ENCODE data around the gene CACNA2D4. TPM values are rescaled to one million over a fixed set of nuclear protein-coding genes. Genes with fewer than 3 reads are reported as not detected.

The CACNA2D4 gene
- total and polyA plus RNA-seq, 2 of the 13 experiments (the other 11 are each of a cell fraction or from before 2014, with no cell fraction given), result 14.2 to 136 TPM

DNA sequence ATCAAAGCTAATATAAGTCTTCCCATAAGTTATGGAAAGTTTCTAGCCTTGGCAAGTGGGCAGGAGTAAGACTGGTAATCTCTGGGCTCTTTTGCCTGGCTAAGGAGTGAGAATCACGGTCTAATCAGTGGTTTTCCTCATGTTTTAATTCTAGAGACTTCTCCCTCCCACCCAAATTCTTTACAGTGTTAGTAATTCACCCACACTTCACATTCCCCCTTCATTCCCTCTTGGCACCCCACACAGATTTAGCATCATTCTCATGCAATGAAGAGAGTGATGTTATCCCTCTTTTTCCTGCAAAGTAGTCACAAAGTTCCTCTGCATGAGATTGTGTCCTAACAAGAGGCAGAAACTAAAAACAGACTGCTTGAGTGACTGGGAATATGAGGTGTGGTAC is 28.6 kb upstream of the CACNA2D4 start:
- H4K20me1 ChIP-seq (ENCODE audit: insufficient read depth, low read length), result no peaks in the 10 kb centered on the region
- FAIRE-seq (no peak), ATAC-seq (no peak), DNase-seq (ENCODE audit: low spot score) (no peak)
- H3K4me1 ChIP-seq (ENCODE audit: insufficient read depth, low read length), result 0 out of 2 replicates have a peak, but pooled peaks cover 8% of the 10 kb centered on the region
- no peaks in the 10 kb centered on the region for H3K9me3 ChIP-seq (ENCODE audit: low read length)
- peaks cover 16 to 41% of the 10 kb centered on the region in 2 experiments; a peak in 4 of 5 replicates for H3K36me3 ChIP-seq (replicated peaks in 1 of 2; ENCODE audit: control insufficient read depth in 1 of 2, insufficient read depth in 2 of 2, low read length in 2 of 2)
- H3K4me2 ChIP-seq (ENCODE audit: low read depth, low read length), result no peak overlapping the region
- H3K27me3 ChIP-seq (ENCODE audit: control insufficient read depth in 1 of 2, insufficient read depth in 2 of 2, low read length in 2 of 2), result no peaks in the 10 kb centered on the region
- POLR2A ChIA-PET, result no interaction called here
- CTCF ChIA-PET (ENCODE audit: low intra/inter-chr PET ratio, low total read pairs), result no interaction called here
- H3K27ac ChIP-seq (ENCODE audit: extremely low read length, insufficient read depth, low read length), result no peak overlapping the region
- in situ Hi-C loops (cut with HindIII; ENCODE audit: extremely low pct_ligation_motif_present, low pct_unique_long_range_greater_than_20kb) (no loop called here), intact Hi-C loops (cut with micrococcal nuclease; ENCODE audit: unreplicated experiment) (no loop called here)
- no peak overlapping the region for H3K9ac ChIP-seq (ENCODE audit: insufficient read depth, low read depth, low read length)
- TF ChIP-seq ZNF331 (CRISPR knock-in tag; IDR thresholded peaks at IDR 0.05), result no peak
- no peak for TF ChIP-seq ZKSCAN8 (CRISPR knock-in tag; IDR thresholded peaks at IDR 0.05; ENCODE audit: borderline replicate concordance)
- no peak for TF ChIP-seq ZNF431 (CRISPR knock-in tag; IDR thresholded peaks at IDR 0.05; ENCODE audit: borderline replicate concordance, low read depth)
- no peak for TF ChIP-seq ZFP36L1 (CRISPR knock-in tag; IDR thresholded peaks at IDR 0.05)
- no peak for TF ChIP-seq ZBTB38 (CRISPR knock-in tag; IDR thresholded peaks at IDR 0.05)
- TF ChIP-seq, protein P1, sequence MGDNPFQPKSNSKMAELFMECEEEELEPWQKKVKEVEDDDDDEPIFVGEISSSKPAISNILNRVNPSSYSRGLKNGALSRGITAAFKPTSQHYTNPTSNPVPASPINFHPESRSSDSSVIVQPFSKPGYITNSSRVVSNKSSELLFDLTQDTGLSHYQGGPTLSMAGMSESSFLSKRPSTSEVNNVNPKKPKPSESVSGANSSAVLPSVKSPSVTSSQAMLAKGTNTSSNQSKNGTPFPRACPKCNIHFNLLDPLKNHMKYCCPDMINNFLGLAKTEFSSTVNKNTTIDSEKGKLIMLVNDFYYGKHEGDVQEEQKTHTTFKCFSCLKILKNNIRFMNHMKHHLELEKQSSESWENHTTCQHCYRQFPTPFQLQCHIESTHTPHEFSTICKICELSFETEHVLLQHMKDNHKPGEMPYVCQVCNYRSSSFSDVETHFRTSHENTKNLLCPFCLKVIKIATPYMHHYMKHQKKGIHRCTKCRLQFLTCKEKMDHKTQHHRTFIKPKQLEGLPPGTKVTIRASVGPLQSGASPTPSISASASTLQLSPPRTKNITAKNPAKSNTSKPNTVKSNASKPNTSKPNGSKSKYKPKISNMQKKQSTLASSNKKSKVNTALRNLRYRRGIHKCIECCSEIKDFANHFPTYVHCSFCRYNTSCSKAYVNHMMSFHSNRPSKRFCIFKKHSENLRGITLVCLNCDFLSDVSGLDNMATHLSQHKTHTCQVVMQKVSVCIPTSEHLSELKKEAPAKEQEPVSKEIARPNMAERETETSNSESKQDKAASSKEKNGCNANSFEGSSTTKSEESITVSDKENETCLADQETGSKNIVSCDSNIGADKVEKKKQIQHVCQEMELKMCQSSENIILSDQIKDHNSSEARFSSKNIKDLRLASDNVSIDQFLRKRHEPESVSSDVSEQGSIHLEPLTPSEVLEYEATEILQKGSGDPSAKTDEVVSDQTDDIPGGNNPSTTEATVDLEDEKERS (CRISPR knock-in tag; IDR thresholded peaks at IDR 0.05), result no peak
- no peak for TF ChIP-seq ZNF441 (CRISPR knock-in tag; IDR thresholded peaks at IDR 0.05; ENCODE audit: borderline replicate concordance)
- TF ChIP-seq NAIF1 (CRISPR knock-in tag; IDR thresholded peaks at IDR 0.05; ENCODE audit: borderline replicate concordance), result no peak
- no peak for TF ChIP-seq NFKB2 (CRISPR knock-in tag; IDR thresholded peaks at IDR 0.05; ENCODE audit: borderline replicate concordance)
- TF ChIP-seq ZBTB7B (CRISPR knock-in tag; IDR thresholded peaks at IDR 0.05), result no peak
- TF ChIP-seq YY1 (IDR thresholded peaks at IDR 0.05; ENCODE audit: insufficient read depth, insufficient replicate concordance, low read depth, low read length), result no peak
- no peak for TF ChIP-seq ZNF747 (CRISPR knock-in tag; IDR thresholded peaks at IDR 0.05; ENCODE audit: borderline replicate concordance)
- no peak for TF ChIP-seq CCDC6 (CRISPR knock-in tag; IDR thresholded peaks at IDR 0.05)
- H3K79me2 ChIP-seq (ENCODE audit: insufficient read depth, low read length), result no peaks in the 10 kb centered on the region
- 94% methylated on average over 1 of the region's 1 CpG for WGBS (ENCODE audit: low lambda C conversion rate)
- BruUV-seq (replicated peaks), result no TSS peak
- H3K4me3 ChIP-seq (replicated peaks in 1 of 3; ENCODE audit: insufficient read depth in 1 of 3, low read depth in 2 of 3, low read length in 3 of 3), result no peak overlapping the region
- no peak overlapping the region for H2AFZ ChIP-seq (ENCODE audit: low read length)
